ENCODE measurements around the gene ROGDI.

Gene ROGDI

GRCh38 chr16:4839942-4840341 lies 37.5 kb upstream of the ROGDI start:
- TF ChIP-seq CTCF (IDR thresholded peaks at IDR 0.05): no peak

- TF ChIP-seq CTCF (IDR thresholded peaks at IDR 0.05): no peak
These were observed 35.5 kb upstream of the ROGDI start for GRCh38 chr16:4837733-4838501.

GRCh38 chr16:4836727-4837126 lies 34.3 kb upstream of the ROGDI start:
- no peak for TF ChIP-seq CTCF (IDR thresholded peaks at IDR 0.05)

- no peak for TF ChIP-seq CTCF (IDR thresholded peaks at IDR 0.05)
These were observed 31.2 kb upstream of the ROGDI start for GRCh38 chr16:4833584-4833983.

GRCh38 chr16:4832698-4833343 lies 30.4 kb upstream of the ROGDI start:
- no peak for TF ChIP-seq CTCF (IDR thresholded peaks at IDR 0.05)

GRCh38 chr16:4831616-4832015 lies 29.2 kb upstream of the ROGDI start:
- TF ChIP-seq CTCF (IDR thresholded peaks at IDR 0.05): no peak

GRCh38 chr16:4830408-4830807 lies 28.0 kb upstream of the ROGDI start:
- TF ChIP-seq CTCF (IDR thresholded peaks at IDR 0.05): no peak

Data from LNCAP (cell line).